Measurements from ENCODE around the gene TNFRSF1B. TPM values are rescaled to one million over a fixed set of nuclear protein-coding genes. Genes with fewer than 3 reads are reported as not detected.

Gene TNFRSF1B
- total and polyA plus RNA-seq, 2 experiments from 2014 or later: 0.91 to 4.1 TPM

GRCh38 chr1:12209495-12209832 lies 42.7 kb downstream of the TNFRSF1B start (continued):
- no peak for TF ChIP-seq ETS1 (IDR thresholded peaks at IDR 0.05)
- TF ChIP-seq POLR2AphosphoS5 (IDR thresholded peaks at IDR 0.05; ENCODE audit: low read depth): no peak
- no peak for TF ChIP-seq CREB1 (CRISPR knock-in tag; IDR thresholded peaks at IDR 0.05; ENCODE audit: low read depth)
- TF ChIP-seq CTCF (conservative IDR thresholded peaks at IDR 0.05; ENCODE audit: low read depth in 2 of 2): no peak
- no peak for TF ChIP-seq ZNF331 (CRISPR knock-in tag; IDR thresholded peaks at IDR 0.05; ENCODE audit: low read depth)

- Mint-ChIP-seq H3K27ac (no peak overlapping the region), H3K9me3 (peaks cover 13% of the 10 kb centered on the region), H3K36me3 (ENCODE audit: low read depth) (no peaks in the 10 kb centered on the region), H3K4me1 (no peaks in the 10 kb centered on the region), H3K4me3 (no peak overlapping the region), H3K27me3 (ENCODE audit: insufficient read depth, low read depth, poor library complexity) (peaks cover 3% of the 10 kb centered on the region)
- no peak overlapping the region for H3K4me3 ChIP-seq
- H3K36me3 ChIP-seq (ENCODE audit: insufficient read depth): no peaks in the 10 kb centered on the region
- no peak overlapping the region for H3K27ac ChIP-seq (ENCODE audit: low read depth)
- H3F3A ChIP-seq (replicated peaks; ENCODE audit: low read depth): no peaks in the 10 kb centered on the region
- no peaks in the 10 kb centered on the region for H3K9me2 ChIP-seq (ENCODE audit: insufficient read depth)
- H4K20me1 ChIP-seq (replicated peaks; ENCODE audit: insufficient read depth): no peaks in the 10 kb centered on the region
- H2AFZ ChIP-seq: no peak overlapping the region
- H3K4me2 ChIP-seq: no peak overlapping the region
- DNase-seq (ENCODE audit: low spot score): no peak
- ATAC-seq: no peak
- no peaks in the 10 kb centered on the region for H3K27me3 ChIP-seq (ENCODE audit: insufficient read depth)
- no peaks in the 10 kb centered on the region for H3K79me2 ChIP-seq (replicated peaks; ENCODE audit: insufficient read depth)
- no peaks in the 10 kb centered on the region for H3K4me1 ChIP-seq (ENCODE audit: insufficient read depth)
- TF ChIP-seq ETS1 (IDR thresholded peaks at IDR 0.05) (no peak), EZH2phosphoT487 (IDR thresholded peaks at IDR 0.05; ENCODE audit: unreplicated experiment) (no peak), ZNF462 (CRISPR knock-in tag; IDR thresholded peaks at IDR 0.05) (no peak), REST (IDR thresholded peaks at IDR 0.05; ENCODE audit: unreplicated experiment) (no peak), STAT1 (IDR thresholded peaks at IDR 0.05; ENCODE audit: unreplicated experiment) (no peak), POLR2AphosphoS5 (IDR thresholded peaks at IDR 0.05; ENCODE audit: low read depth) (no peak), JUNB (IDR thresholded peaks at IDR 0.05; ENCODE audit: unreplicated experiment) (no peak)
These were observed 48.5 kb downstream of the TNFRSF1B start for GRCh38 chr1:12215118-12215961.

Measured in GM23338 (cell line).